Stimulated activated naive B cell treated with anti-CD40 and anti-IgM and Interleukin-4, amounts not matched to agents 10 μg/mL and 1 μg/mL and 100 μg/mL, for 72 hours (primary cell): ENCODE measurements around the gene CASP8.

Source experiments
- ATAC-seq, 2 donors: fragments of 150-1000 bp; cut with Tn5 transposase; replicated peaks; 2 replicates each; pipeline ENCODE4 v1.10.0; 2021; ENCODE audit warnings: moderate library complexity in 1 of 2
- DNase-seq: peaks from one replicate; pipeline ENCODE4 v3.0.0; 2021
- H3K27ac Mint-ChIP-seq: one replicate; pipeline ENCODE4 v1.8.0; 2022; ENCODE audit warnings: mild to moderate bottlenecking, mixed read lengths
- H3K27me3 Mint-ChIP-seq, 2 donors: one replicate each; pipeline ENCODE4 v1.8.0; 2022; ENCODE audit warnings: mixed read lengths in 2 of 2
- H3K36me3 Mint-ChIP-seq, 2 donors: one replicate each; pipeline ENCODE4 v1.8.0; 2022; ENCODE audit warnings: mixed read lengths in 2 of 2, mild to moderate bottlenecking in 1 of 2
- H3K4me1 Mint-ChIP-seq, 2 donors: one replicate each; pipeline ENCODE4 v1.8.0; 2022; ENCODE audit warnings: mixed read lengths in 2 of 2, mild to moderate bottlenecking in 1 of 2
- H3K4me3 Mint-ChIP-seq, 2 donors: one replicate each; pipeline ENCODE4 v1.8.0; 2022; ENCODE audit warnings: mild to moderate bottlenecking in 2 of 2, mixed read lengths in 2 of 2, moderate library complexity in 1 of 2
- H3K9me3 Mint-ChIP-seq, 2 donors: one replicate each; pipeline ENCODE4 v1.8.0; 2022; ENCODE audit warnings: mixed read lengths in 2 of 2, mild to moderate bottlenecking in 1 of 2

The CASP8 gene

DNA sequence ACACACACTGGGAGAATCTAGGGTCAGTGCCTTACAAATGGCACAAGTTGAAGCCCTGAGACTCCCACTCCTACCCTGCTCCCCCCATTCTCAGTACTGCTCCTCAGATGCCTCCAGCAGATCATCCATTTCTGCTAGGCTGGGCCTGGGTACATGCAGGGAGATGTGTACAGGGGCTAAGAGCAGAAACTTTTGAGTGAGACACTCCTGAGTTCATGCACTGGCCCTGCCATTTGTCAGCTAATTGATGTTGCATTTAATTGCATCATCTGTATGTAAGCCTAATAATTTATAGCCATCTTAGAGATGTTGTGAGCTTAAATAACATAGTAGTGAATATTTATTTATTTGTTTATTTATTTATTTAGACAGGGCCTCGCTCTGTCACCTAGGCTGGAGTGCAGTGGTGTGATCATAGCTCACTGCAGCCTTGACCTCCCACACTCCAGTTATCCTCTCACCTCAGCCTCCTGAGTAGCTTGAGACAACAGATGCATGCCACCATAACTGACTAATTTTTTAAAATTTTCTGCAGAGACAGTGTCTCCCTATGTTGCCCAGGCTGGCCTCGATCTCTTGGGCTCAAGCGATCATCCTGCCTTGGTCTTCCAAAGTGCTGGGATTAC, 4.8 kb upstream of the CASP8 start:
- DNase-seq (no peak), ATAC-seq (no peak)
- Mint-ChIP-seq H3K27ac (peak overlapping the region; percentile 25), H3K36me3 (peaks cover 13 to 31% of the 10 kb centered on the region in 2 donors), H3K9me3 (no peaks in the 10 kb centered on the region), H3K4me3 (no peak overlapping the region), H3K4me1 (peaks cover 53 to 73% of the 10 kb centered on the region in 2 donors), H3K27me3 (no peaks in the 10 kb centered on the region)

- H3K4me1 Mint-ChIP-seq, result peaks cover 51 to 73% of the 10 kb centered on the region in 2 donors
- no peak overlapping the region for H3K4me3 Mint-ChIP-seq
- no peak for DNase-seq
- no peak overlapping the region for H3K27ac Mint-ChIP-seq
- H3K9me3 Mint-ChIP-seq, result no peaks in the 10 kb centered on the region
- peaks cover 7 to 28% of the 10 kb centered on the region in 2 donors for H3K36me3 Mint-ChIP-seq
- ATAC-seq, result no peak
- H3K27me3 Mint-ChIP-seq, result no peaks in the 10 kb centered on the region
Observed at GRCh38 chr2:201256082-201256481, 4.3 kb upstream of the CASP8 start.

DNA sequence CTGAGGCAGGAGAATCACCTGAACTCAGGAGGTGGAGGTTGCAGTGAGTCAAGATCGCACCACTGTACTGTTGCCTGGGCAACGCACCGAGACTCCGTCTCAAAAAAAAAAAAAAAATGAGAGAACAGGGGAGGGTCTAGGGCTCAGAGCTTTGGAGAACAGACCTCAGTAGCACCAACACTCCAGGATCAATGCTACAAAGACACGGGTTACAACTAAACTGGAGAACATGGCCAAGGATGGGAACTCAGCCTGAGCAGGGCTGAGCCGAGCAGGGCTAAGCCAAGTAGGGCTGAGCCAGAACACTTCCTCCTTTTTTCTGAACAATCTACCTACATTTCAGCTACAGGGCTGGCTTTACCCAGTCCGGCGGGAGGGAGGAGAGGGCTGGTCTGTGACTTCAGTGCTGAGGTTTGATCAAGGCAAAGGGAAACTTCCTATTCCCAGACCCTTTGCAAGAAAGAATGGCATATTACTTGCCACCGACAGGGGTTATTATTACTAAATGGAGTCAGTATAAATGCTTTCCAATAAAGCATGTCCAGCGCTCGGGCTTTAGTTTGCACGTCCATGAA, 2.9 kb upstream of the CASP8 start:
- peak; percentile 70 for DNase-seq
- Mint-ChIP-seq H3K9me3 (no peaks in the 10 kb centered on the region), H3K4me1 (peaks cover 51 to 71% of the 10 kb centered on the region in 2 donors)

GRCh38 chr2:201257956-201258665, 2.2 kb upstream of the CASP8 start:
- ATAC-seq (peak; percentile 68 to 75), DNase-seq (peak; percentile 83)
- peak overlapping the region; percentile 99 for H3K27ac Mint-ChIP-seq
- H3K4me3 Mint-ChIP-seq, result peak overlapping the region; percentile 92 to 93
- peaks cover 48 to 71% of the 10 kb centered on the region in 2 donors for H3K4me1 Mint-ChIP-seq
- H3K27me3 Mint-ChIP-seq, result no peaks in the 10 kb centered on the region
- peaks cover 5 to 24% of the 10 kb centered on the region in 2 donors for H3K36me3 Mint-ChIP-seq
- H3K9me3 Mint-ChIP-seq, result no peaks in the 10 kb centered on the region

More for the DNA sequence above, 2.9 kb upstream of the CASP8 start:
- Mint-ChIP-seq H3K36me3 (peaks cover 5 to 25% of the 10 kb centered on the region in 2 donors), H3K27ac (peak overlapping the region; percentile 99), H3K27me3 (no peaks in the 10 kb centered on the region), H3K4me3 (peak overlapping the region; percentile 92 to 93)
- ATAC-seq, result peak; percentile 66 to 71

DNA sequence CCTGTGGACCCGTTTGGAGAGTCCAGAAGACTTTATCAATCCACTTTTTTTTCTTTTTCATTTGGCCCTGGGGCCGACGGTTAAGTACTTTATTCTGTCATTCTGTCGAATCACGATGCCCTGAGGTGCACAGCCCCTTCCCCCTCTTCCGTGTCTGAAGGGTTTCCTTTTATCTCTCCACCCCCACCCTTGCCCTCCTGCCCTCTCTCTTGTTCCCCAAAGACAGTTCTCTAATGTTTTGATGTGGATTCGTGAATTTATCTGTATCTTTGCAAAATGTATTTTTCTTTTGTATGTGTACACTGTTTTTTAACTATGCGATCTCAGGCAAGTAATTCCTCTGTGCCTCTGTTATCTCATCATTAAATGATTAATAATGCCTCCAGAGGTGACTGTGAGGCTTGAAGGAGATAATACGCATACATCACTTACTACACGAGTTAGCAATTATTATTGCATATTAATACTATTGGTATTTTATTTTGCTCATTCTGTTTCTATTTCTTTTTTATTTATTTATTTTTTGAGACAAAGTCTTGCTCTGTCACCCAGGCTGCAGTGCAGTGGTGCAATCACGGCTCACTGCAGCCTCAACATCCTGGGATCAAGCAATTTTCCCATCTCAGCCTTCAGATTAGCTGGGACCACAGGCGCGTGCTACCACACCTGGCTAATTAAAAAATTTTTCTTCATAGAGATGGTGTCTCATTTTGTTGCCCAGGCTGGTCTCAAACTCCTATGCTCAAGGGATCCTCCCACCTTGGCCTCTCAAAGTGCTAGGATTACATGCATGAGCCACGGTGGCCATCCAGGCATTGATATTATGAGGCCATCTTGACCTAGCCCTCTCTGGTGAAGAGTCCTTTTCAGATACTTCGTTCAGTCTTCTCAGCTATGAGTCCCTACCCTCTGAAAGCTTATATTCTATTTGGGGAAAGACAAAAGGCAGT, 1.4 kb upstream of the CASP8 start:
- DNase-seq (no peak), ATAC-seq (peak; percentile 9 to 19)
- Mint-ChIP-seq H3K4me1 (peaks cover 47 to 74% of the 10 kb centered on the region in 2 donors), H3K4me3 (peak overlapping the region; percentile 92 to 93), H3K27ac (peak overlapping the region; percentile 99), H3K9me3 (no peaks in the 10 kb centered on the region), H3K36me3 (peaks cover 5 to 21% of the 10 kb centered on the region in 2 donors), H3K27me3 (no peaks in the 10 kb centered on the region)

GRCh38 chr2:201261471-201261870, 1.1 kb downstream of the CASP8 start:
- DNase-seq, result no peak
- Mint-ChIP-seq H3K4me3 (peak overlapping the region; percentile 92 to 100), H3K36me3 (peaks cover 8 to 27% of the 10 kb centered on the region in 2 donors), H3K27ac (peak overlapping the region; percentile 75), H3K27me3 (no peaks in the 10 kb centered on the region), H3K4me1 (peaks cover 55 to 84% of the 10 kb centered on the region in 2 donors), H3K9me3 (no peaks in the 10 kb centered on the region)
- no peak for ATAC-seq

GRCh38 chr2:201261906-201262305, 1.6 kb downstream of the CASP8 start:
- Mint-ChIP-seq H3K4me1 (peaks cover 57 to 83% of the 10 kb centered on the region in 2 donors), H3K9me3 (no peaks in the 10 kb centered on the region), H3K27ac (peak overlapping the region; percentile 75), H3K36me3 (peaks cover 10 to 31% of the 10 kb centered on the region in 2 donors), H3K4me3 (peak overlapping the region; percentile 92 to 100), H3K27me3 (no peaks in the 10 kb centered on the region)
- ATAC-seq (no peak), DNase-seq (no peak)

DNA sequence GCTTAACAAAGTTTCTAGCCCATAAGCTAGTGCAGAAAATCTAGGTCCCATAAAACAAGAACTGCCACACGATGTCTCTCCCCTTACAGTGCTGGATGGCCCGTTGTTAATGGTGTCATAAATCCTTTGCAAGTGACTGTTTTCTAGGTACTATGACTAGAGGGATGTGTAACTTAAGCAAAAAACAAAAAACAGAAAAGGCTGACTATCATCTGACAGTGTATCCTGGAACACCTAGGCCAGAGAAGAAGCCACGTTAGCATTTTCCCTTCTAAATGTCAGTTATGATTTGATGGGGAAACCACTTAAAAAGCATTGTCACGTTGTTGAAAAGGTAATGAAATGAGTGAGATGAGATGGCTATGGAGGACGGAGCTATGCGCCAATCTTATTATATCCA, 2.4 kb downstream of the CASP8 start:
- H3K4me1 Mint-ChIP-seq, result peaks cover 51 to 75% of the 10 kb centered on the region in 2 donors

DNA sequence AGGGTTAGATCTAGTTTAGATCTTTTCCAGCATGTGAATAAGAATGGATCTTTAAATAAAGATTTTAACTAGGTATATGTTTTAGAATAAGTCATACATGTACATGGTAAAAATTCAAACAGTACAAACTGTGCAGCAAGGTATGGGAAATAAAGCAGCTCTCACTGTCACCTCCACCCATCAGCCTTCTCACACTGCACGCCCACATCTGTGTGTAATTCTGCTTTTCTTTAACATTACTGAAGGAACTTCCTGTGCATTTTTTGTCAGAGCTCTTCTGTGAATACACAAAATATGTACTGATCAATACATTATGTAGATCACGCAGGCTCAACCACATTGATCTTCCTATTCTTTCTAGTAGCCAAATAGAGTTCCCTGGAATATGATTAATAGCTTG, 3.4 kb downstream of the CASP8 start:
- Mint-ChIP-seq H3K4me1 (peaks cover 45 to 67% of the 10 kb centered on the region in 2 donors), H3K36me3 (peaks cover 16 to 35% of the 10 kb centered on the region in 2 donors), H3K9me3 (no peaks in the 10 kb centered on the region), H3K27ac (no peak overlapping the region), H3K4me3 (no peak overlapping the region), H3K27me3 (no peaks in the 10 kb centered on the region)
- DNase-seq (no peak), ATAC-seq (no peak)

More for the DNA sequence above, 2.4 kb downstream of the CASP8 start:
- Mint-ChIP-seq H3K27me3 (no peaks in the 10 kb centered on the region), H3K27ac (peak overlapping the region; percentile 75), H3K9me3 (no peaks in the 10 kb centered on the region), H3K4me3 (peak overlapping the region; percentile 74), H3K36me3 (peaks cover 11 to 31% of the 10 kb centered on the region in 2 donors)
- ATAC-seq (no peak), DNase-seq (no peak)

GRCh38 chr2:201264472-201265173, 4.3 kb downstream of the CASP8 start:
- ATAC-seq (no peak), DNase-seq (no peak)
- peaks cover 44 to 72% of the 10 kb centered on the region in 2 donors for H3K4me1 Mint-ChIP-seq
- peak overlapping the region; percentile 37 for H3K27ac Mint-ChIP-seq
- no peak overlapping the region for H3K4me3 Mint-ChIP-seq
- no peaks in the 10 kb centered on the region for H3K9me3 Mint-ChIP-seq
- H3K27me3 Mint-ChIP-seq, result no peaks in the 10 kb centered on the region
- H3K36me3 Mint-ChIP-seq, result peaks cover 19 to 39% of the 10 kb centered on the region in 2 donors

GRCh38 chr2:201266629-201267028, 6.3 kb downstream of the CASP8 start:
- Mint-ChIP-seq H3K27ac (peak overlapping the region; percentile 78), H3K4me3 (no peak overlapping the region), H3K27me3 (no peaks in the 10 kb centered on the region), H3K4me1 (peaks cover 36 to 66% of the 10 kb centered on the region in 2 donors), H3K9me3 (no peaks in the 10 kb centered on the region), H3K36me3 (peaks cover 22 to 38% of the 10 kb centered on the region in 2 donors)
- ATAC-seq, result no peak
- no peak for DNase-seq

DNA sequence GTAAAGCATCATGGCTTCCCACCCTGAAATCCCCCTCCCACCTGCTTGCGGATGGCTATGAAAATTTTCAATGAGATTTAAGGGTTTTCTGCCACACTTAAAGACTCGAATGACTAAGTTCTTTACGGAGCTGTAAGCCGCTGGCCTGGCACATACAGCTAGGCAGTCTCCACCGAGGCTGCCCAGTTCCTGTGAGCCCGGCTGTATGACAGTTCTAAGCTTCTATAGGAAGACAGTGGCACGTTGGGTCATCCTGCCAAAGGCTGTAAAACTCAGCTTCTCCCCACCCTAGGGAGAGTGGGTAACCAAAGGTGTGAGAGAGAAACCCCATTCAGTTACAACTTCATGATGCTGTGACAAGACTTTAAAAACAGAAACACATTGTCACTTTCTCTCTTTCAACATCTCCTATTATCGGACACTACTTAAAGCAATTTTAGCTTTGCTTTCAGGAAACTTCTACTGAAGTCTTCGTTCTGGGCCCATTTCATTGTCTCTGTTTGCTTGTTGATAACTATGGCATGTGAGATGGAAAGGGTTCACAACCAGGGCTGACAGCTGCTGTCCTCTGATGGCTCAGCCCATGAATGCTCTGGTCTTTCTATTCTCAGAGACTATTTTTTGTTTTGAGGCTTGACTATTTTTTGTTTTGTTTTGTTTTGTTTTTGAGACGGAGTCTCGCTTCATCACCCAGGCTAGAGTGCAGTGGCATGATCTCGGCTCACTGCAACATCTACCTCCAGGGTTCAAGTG, 7.1 kb downstream of the CASP8 start:
- peak overlapping the region; percentile 65 for H3K27ac Mint-ChIP-seq

DNA sequence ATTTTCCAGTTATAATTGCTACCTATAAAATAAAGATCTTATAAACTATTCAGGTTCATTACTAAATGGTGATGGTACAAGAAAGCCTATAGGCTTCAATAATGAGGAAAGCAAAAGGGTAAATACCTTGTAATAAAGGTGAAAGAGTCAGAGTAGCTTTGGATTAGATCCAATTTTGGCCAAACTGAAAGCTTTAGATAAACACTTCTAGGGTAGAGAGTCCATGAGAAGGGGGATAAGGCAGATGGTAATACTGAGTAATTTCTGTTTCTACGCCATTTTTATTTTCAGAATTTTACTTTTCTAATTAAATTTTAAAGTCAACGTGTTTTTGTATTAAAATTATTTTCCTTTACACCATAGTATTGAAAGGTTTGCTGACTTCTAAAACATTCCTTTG, 9.4 kb downstream of the CASP8 start:
- ATAC-seq, result no peak
- Mint-ChIP-seq H3K4me3 (no peak overlapping the region), H3K27ac (peak overlapping the region; percentile 31), H3K27me3 (no peaks in the 10 kb centered on the region), H3K4me1 (peaks cover 28 to 47% of the 10 kb centered on the region in 2 donors), H3K9me3 (no peaks in the 10 kb centered on the region), H3K36me3 (peaks cover 43 to 55% of the 10 kb centered on the region in 2 donors)
- no peak for DNase-seq

More for the DNA sequence above, 7.1 kb downstream of the CASP8 start:
- Mint-ChIP-seq H3K36me3 (peaks cover 26 to 42% of the 10 kb centered on the region in 2 donors), H3K4me1 (peaks cover 38 to 69% of the 10 kb centered on the region in 2 donors), H3K27me3 (no peaks in the 10 kb centered on the region), H3K4me3 (no peak overlapping the region), H3K9me3 (no peaks in the 10 kb centered on the region)
- DNase-seq, result no peak
- no peak for ATAC-seq
